Measurements from ENCODE around the gene TBC1D5. TPM values are rescaled to one million over a fixed set of nuclear protein-coding genes. Genes with fewer than 3 reads are reported as not detected.

The TBC1D5 gene
- total RNA-seq, 3 donors from 2014 or later, result 33.1 to 56.1 (median 44.1) TPM

DNA sequence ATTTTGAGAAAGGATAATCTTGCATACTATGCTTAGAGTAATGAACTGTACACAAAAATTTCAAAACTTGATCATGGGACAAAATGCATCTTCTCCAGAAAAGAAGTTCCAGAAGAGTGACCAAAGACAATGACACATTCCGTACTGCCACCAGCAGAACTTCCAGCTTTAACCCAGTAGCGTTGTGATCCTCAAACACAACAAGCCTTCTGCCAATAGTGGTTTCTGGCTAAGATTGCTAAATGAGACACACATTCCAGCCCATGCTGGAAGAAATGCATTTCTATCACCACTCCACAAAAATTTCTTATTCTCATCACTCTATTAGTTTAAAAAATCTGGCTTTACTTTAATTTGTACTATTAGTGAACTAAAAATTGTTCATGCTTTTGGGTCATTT is 334.9 kb downstream of the TBC1D5 start:
- intact Hi-C loops (cut with DNase I, micrococcal nuclease), result no loop called here
- no peak for TF ChIP-seq CTCF (IDR thresholded peaks at IDR 0.05)
- no peaks in the 10 kb centered on the region for H3K4me1 ChIP-seq (ENCODE audit: low read depth)
- no peaks in the 10 kb centered on the region for H3K9me3 ChIP-seq
- H3K36me3 ChIP-seq (ENCODE audit: low read depth), result no peaks in the 10 kb centered on the region
- ATAC-seq (no peak), DNase-seq (no peak)
- H3K4me3 ChIP-seq, result no peak overlapping the region

GRCh38 chr3:17404548-17404947 is 337.9 kb downstream of the TBC1D5 start:
- Histone ChIP-seq H3K4me3 (no peak overlapping the region), H3K9me3 (no peaks in the 10 kb centered on the region), H3K4me1 (ENCODE audit: low read depth) (no peaks in the 10 kb centered on the region), H3K36me3 (ENCODE audit: low read depth) (no peaks in the 10 kb centered on the region)
- intact Hi-C loops (cut with DNase I, micrococcal nuclease), result no loop called here
- no peak for TF ChIP-seq CTCF (IDR thresholded peaks at IDR 0.05)
- ATAC-seq (no peak), DNase-seq (no peak)

DNA sequence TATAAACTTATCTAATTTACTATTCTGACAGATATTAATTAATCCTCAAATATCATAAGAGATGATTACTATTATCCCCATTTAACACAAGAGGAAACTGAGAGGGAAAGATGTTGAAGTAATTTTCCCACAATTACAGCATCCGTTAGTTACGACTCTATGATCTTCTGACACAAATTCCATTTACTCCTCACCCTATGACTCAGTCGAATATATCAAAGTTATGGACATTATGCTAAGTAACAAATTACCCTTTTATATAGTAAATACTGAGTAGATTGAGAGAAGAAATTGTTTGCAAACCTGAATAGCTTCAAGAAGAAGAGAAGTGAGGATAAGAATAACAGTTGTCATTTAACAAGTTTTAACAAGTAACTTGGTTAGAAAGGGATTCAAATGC is 340.0 kb downstream of the TBC1D5 start:
- intact Hi-C loops (cut with DNase I, micrococcal nuclease), result no loop called here
- TF ChIP-seq CTCF (IDR thresholded peaks at IDR 0.05), result no peak
- no peak for ATAC-seq

DNA sequence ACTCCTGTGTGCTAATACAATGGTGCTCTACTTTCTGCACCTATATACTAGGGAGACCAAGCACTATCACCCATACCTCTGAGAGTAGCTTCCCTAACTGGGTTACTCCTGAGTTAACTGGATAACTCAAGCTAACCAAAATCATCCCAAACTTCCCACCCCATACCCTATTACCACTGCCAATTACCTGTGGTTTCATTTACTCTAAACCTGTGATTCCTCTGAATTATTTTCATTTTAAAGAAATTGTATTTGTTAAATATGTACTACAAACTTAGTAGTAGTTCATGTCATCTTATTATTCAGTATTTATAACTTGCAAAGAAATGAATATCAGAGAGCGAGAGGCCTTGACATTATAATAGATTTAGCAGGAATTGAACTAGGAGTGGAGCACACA is 340.5 kb downstream of the TBC1D5 start:
- intact Hi-C loops (cut with DNase I, micrococcal nuclease), result no loop called here
- ATAC-seq, result no peak

More for the DNA sequence above, 340.0 kb downstream of the TBC1D5 start:
- Histone ChIP-seq H3K9me3 (no peaks in the 10 kb centered on the region), H3K36me3 (ENCODE audit: low read depth) (no peaks in the 10 kb centered on the region), H3K4me3 (no peak overlapping the region), H3K4me1 (ENCODE audit: low read depth) (no peaks in the 10 kb centered on the region)
- no peak for DNase-seq

DNA sequence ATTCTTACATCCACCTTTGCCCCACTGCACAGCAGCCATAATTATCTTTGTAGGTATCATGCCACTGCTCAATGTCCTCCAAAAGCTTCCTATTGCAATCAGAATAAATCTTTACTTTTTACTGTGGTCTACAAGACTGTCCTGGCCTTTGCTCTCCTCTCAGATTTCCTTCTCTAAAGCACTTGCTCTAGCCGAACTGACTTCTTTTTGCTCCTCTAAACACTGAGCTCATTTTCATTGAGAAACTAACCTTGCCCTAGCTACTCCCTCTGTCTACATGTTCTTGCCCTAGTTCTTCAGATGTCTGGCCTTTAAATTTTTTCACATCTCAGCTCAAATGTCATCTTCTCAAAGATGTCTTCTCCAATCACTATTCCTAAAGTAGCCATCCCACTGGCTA is 342.8 kb downstream of the TBC1D5 start:
- no peaks in the 10 kb centered on the region for H3K9me3 ChIP-seq
- H3K4me3 ChIP-seq, result no peak overlapping the region
- DNase-seq, result no peak
- no peak for ATAC-seq
- intact Hi-C loops (cut with DNase I, micrococcal nuclease), result no loop called here
- no peak for TF ChIP-seq CTCF (IDR thresholded peaks at IDR 0.05)
- no peaks in the 10 kb centered on the region for H3K4me1 ChIP-seq (ENCODE audit: low read depth)
- no peaks in the 10 kb centered on the region for H3K36me3 ChIP-seq (ENCODE audit: low read depth)

More for the DNA sequence above, 340.5 kb downstream of the TBC1D5 start:
- no peak for DNase-seq
- Histone ChIP-seq H3K36me3 (ENCODE audit: low read depth) (no peaks in the 10 kb centered on the region), H3K4me1 (ENCODE audit: low read depth) (no peaks in the 10 kb centered on the region), H3K9me3 (no peaks in the 10 kb centered on the region), H3K4me3 (no peak overlapping the region)
- TF ChIP-seq CTCF (IDR thresholded peaks at IDR 0.05), result no peak

DNA sequence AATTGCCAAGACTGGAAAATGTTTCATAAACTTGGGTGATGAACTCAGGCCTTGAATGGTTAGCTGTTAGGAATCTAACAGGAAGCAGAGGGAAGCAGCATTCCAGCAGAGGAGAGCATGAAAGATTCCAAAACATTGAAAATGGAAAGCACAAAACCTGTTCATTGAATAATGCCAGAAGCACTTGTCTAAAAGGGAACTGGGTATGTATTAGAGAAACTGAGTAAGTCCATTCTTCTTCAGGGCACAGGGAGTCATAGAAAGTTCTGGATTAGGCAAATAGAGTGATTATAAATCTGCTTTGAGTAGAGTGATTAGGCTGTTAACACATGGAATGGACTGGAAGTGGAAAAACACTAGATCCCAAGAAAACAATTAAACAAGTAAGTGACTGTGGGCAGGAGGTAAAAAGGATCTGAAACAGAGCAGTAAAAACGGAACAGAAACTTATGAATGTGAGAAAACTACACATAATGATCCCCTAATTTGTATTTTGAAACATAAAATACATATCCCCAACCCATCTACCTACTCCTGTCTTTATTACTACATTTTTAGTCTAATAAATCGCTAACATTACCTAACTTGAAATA is 343.4 kb downstream of the TBC1D5 start:
- no peak for DNase-seq
- no peak for TF ChIP-seq CTCF (IDR thresholded peaks at IDR 0.05)
- intact Hi-C loops (cut with DNase I, micrococcal nuclease), result no loop called here
- Histone ChIP-seq H3K9me3 (no peaks in the 10 kb centered on the region), H3K4me1 (ENCODE audit: low read depth) (no peaks in the 10 kb centered on the region), H3K36me3 (ENCODE audit: low read depth) (no peaks in the 10 kb centered on the region), H3K4me3 (no peak overlapping the region)
- no peak for ATAC-seq

All from mucosa of descending colon (tissue), 3 donors.